Right atrium auricular region (tissue), 2 donors: ENCODE data around the gene ANTXR1. TPM values are rescaled to one million over a fixed set of nuclear protein-coding genes. Genes with fewer than 3 reads are reported as not detected.

Experiments used
- DNase-seq: peaks from one replicate; pipeline ENCODE4 v3.0.0-alpha.2; 2019; ENCODE audit warnings: low spot score
- H3K27ac ChIP-seq, 2 donors: fragments of 200-600 bp; sonication (generic); 1 replicate in 1 of 2; 2 replicates in 1 of 2; pipeline ENCODE4 v1.5.1; 2016 to 2019
- H3K27me3 ChIP-seq, 2 donors: fragments of 200-600 bp; sonication (generic); one replicate each; pipeline versions ENCODE4 v1.5.1 to v1.6.0; 2017 to 2019
- H3K36me3 ChIP-seq: fragments of 200-600 bp; sonication (generic); one replicate; pipeline ENCODE4 v1.5.1; 2016
- H3K4me1 ChIP-seq, 2 donors: fragments of 200-600 bp; sonication (generic); one replicate each; pipeline versions ENCODE4 v1.5.1 to v1.6.0; 2017 to 2019
- H3K4me3 ChIP-seq, 2 donors: fragments of 200-600 bp; sonication (generic); 1 replicate in 1 of 2; 2 replicates in 1 of 2; pipeline ENCODE4 v1.5.1; 2017 to 2019; ENCODE audit warnings: mild to moderate bottlenecking in 1 of 2, moderate library complexity in 1 of 2
- H3K9me3 ChIP-seq, 2 donors: fragments of 200-600 bp; sonication (generic); one replicate each; pipeline ENCODE4 v1.5.1; 2019
- total RNA-seq, 2 donors: library from RNA; depleted of rRNA; stranded (reverse); fragments of >200 nt; gene quantifications; one replicate each; pipeline ENCODE4 v1.1.0, GENCODE V29; 2016
- TF ChIP-seq, protein P1 (sequence below), 2 donors: fragments of 200-600 bp; sonication (generic); IDR thresholded peaks; one replicate each; pipeline ENCODE4 v1.5.1; 2019; ENCODE audit warnings: antibody characterized with exemption in 2 of 2

The ANTXR1 gene
- total RNA-seq, 2 donors from 2014 or later: 27.3 to 52.2 TPM

DNA sequence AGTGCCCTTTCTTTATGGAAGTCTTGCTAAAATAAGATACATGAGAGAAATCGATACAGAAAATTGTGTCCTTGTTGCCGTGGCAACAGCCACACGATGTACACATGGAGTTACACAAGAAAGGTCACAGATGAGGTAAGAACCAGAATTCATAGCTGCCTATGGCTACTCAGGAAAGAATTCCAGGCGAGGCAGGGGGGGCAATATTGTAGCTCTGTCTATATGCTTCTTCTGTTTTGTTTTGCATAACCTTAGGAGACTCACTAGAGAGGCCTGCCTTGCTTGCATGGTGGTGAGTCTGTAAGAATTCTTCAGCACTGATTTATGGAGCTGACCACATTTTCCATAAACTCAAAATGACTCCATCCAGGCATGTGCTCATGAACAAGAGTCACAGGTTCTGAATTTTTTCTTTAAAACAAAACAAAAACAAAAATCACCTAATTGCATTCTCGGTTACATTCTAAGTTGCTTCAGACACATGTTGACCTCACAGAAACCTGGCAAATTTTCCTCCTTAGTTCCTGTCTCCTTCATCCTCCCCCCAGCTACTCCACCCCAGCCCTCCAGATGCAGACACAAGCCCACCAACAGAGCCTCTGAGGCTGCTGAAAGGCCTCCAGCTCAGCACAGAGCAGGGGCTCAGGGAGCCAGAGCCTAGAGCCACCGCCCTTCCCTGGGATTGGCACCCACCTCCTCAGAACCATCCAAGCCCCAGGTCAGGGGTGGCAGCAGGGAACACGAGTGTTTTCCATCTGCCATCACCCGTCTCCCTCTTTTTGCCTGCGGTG is 183.5 kb downstream of the ANTXR1 start:
- TF ChIP-seq, protein P1, sequence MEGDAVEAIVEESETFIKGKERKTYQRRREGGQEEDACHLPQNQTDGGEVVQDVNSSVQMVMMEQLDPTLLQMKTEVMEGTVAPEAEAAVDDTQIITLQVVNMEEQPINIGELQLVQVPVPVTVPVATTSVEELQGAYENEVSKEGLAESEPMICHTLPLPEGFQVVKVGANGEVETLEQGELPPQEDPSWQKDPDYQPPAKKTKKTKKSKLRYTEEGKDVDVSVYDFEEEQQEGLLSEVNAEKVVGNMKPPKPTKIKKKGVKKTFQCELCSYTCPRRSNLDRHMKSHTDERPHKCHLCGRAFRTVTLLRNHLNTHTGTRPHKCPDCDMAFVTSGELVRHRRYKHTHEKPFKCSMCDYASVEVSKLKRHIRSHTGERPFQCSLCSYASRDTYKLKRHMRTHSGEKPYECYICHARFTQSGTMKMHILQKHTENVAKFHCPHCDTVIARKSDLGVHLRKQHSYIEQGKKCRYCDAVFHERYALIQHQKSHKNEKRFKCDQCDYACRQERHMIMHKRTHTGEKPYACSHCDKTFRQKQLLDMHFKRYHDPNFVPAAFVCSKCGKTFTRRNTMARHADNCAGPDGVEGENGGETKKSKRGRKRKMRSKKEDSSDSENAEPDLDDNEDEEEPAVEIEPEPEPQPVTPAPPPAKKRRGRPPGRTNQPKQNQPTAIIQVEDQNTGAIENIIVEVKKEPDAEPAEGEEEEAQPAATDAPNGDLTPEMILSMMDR (IDR thresholded peaks at IDR 0.05): no peak
- peak overlapping the region in 1 of 2 donors; percentile 10 for H3K27ac ChIP-seq
- no peaks in the 10 kb centered on the region for H3K9me3 ChIP-seq
- H3K4me3 ChIP-seq: no peak overlapping the region
- no peaks in the 10 kb centered on the region for H3K36me3 ChIP-seq
- no peaks in the 10 kb centered on the region for H3K4me1 ChIP-seq
- no peaks in the 10 kb centered on the region for H3K27me3 ChIP-seq
- no peak for DNase-seq

DNA sequence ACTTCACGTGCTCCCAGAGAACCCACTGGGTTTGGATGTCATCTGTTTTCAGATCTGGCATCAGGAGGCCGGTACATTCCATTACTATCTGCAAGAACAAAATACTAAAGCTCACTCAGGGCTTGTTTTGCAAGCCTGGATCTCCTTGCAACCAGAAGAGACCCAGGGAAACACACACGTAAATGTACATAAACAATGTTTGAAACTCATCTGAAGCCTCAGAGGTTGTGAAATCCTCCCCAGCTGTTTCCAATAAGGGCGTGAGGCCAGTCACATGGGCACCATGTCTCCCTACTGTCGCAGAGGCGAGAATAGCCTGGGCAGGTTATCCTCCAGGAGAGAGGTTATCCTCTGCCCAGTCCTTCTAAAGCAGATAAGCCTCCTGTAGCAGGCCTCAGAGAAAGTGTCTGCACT is 187.1 kb downstream of the ANTXR1 start:
- H3K27ac ChIP-seq: peak overlapping the region in 1 of 2 donors; percentile 31
- peaks cover 0 to 7% of the 10 kb centered on the region in 2 donors for H3K4me1 ChIP-seq
- no peak for DNase-seq
- no peaks in the 10 kb centered on the region for H3K9me3 ChIP-seq
- H3K36me3 ChIP-seq: no peaks in the 10 kb centered on the region
- H3K4me3 ChIP-seq: no peak overlapping the region
- TF ChIP-seq, protein P1 (IDR thresholded peaks at IDR 0.05): no peak
- no peaks in the 10 kb centered on the region for H3K27me3 ChIP-seq

DNA sequence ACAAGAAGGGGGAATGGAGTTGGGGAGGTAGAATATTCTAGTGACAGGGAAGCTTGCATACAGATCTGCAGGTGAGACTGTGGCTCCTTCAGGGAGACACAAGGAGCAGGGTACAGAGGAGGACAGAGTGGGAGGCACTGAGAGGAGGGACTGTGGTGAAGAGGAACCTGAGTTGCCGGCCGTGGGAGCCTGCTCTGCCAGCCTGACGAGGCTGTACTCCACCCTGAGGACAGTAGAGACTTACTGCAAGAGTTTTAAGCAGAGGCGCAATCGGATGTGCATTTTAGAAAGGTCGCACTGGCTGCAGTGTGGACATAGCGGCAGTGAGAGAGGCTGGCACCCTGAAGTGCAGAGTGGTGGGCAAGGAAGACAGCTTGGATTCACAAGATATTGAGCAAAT is 188.3 kb downstream of the ANTXR1 start:
- H3K4me3 ChIP-seq: no peak overlapping the region
- DNase-seq: no peak
- H3K36me3 ChIP-seq: no peaks in the 10 kb centered on the region
- H3K27me3 ChIP-seq: no peaks in the 10 kb centered on the region
- no peak overlapping the region for H3K27ac ChIP-seq
- H3K9me3 ChIP-seq: no peaks in the 10 kb centered on the region
- peaks cover 0 to 7% of the 10 kb centered on the region in 2 donors for H3K4me1 ChIP-seq
- TF ChIP-seq, protein P1 (IDR thresholded peaks at IDR 0.05): no peak

DNA sequence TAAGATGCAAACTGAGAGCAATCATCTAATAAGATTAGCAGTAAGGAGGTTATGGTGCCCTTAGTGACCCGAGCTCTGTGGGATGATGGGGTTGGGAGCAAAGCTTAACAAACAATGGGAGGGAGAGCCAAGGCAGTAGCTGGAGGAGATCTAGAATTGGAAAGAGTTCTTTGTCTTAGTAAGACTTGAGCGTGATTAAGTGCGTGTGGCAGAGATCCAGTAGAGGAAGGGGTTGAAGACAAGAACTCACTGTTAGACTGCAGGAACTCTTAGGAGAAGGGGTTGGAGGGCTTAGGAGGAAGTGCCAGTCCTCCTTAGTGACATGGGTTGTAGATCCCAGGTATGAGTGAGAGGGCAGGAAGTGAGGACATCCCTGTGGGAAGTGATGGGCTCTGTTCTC is 189.3 kb downstream of the ANTXR1 start:
- TF ChIP-seq, protein P1 (IDR thresholded peaks at IDR 0.05): no peak
- H3K4me1 ChIP-seq: peaks cover 0 to 7% of the 10 kb centered on the region in 2 donors
- no peak overlapping the region for H3K4me3 ChIP-seq
- H3K27ac ChIP-seq: peak overlapping the region; percentile 48 to 54
- no peaks in the 10 kb centered on the region for H3K36me3 ChIP-seq
- no peaks in the 10 kb centered on the region for H3K9me3 ChIP-seq
- no peak for DNase-seq
- H3K27me3 ChIP-seq: no peaks in the 10 kb centered on the region

DNA sequence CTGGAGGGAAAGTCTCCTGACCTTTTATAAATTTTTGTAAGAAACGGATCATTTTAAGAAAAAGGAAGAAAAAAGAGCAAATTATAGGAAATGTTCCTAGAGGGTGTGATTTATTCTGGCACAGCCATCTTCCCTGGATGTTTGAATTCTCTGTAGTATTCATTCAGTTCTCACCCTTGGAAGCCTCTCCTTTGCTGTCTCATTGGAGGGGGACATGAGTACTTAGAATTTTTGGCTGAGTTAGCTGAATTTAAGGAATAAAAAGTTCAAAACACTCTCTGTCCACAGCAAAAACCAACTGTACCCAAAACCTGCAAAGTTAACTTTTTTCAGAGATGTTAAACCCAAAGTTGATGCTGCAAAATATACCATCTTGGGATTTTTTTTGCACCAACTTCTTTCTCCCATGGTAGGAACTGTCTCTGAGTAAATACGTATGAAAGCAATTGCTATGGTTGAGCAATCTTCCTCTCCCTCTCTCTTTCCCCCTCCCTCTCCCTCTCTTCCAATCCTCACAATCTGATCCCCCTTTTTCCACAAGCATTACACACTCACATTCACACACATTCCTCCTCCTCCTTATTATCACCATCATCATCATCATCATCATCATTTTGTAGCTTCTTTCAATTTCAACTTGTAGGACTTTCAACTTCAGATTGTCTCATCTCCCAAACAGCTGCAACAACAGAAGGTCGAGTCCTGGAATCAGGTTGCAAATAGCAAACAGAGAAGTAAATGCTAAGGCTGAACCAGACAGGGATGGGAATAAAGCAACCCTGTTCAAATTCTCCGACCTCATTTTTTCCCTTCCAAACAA is 190.4 kb downstream of the ANTXR1 start:
- Histone ChIP-seq H3K36me3 (no peaks in the 10 kb centered on the region), H3K27ac (peak overlapping the region; percentile 14 to 57), H3K9me3 (no peaks in the 10 kb centered on the region), H3K4me3 (no peak overlapping the region), H3K4me1 (peaks cover 0 to 7% of the 10 kb centered on the region in 2 donors), H3K27me3 (no peaks in the 10 kb centered on the region)
- TF ChIP-seq, protein P1 (IDR thresholded peaks at IDR 0.05): no peak
- DNase-seq: no peak
